Umbilical cord (tissue), 2 donors: ENCODE results near the gene AKAP12. TPM values are rescaled to one million over a fixed set of nuclear protein-coding genes. Genes with fewer than 3 reads are reported as not detected.

Experiments used
- DNase-seq: peaks from one replicate; pipeline ENCODE4 v3.0.0-alpha.2; 2015; ENCODE audit warnings: low spot score
- total RNA-seq: library from RNA; depleted of rRNA; stranded (reverse); fragments of >200 nt; gene quantifications from one replicate; pipeline ENCODE4 v1.2.3, GENCODE V29; 2014; ENCODE audit warnings: low replicate concordance; ENCODE audit not compliant: insufficient read depth

Gene AKAP12, protein sequence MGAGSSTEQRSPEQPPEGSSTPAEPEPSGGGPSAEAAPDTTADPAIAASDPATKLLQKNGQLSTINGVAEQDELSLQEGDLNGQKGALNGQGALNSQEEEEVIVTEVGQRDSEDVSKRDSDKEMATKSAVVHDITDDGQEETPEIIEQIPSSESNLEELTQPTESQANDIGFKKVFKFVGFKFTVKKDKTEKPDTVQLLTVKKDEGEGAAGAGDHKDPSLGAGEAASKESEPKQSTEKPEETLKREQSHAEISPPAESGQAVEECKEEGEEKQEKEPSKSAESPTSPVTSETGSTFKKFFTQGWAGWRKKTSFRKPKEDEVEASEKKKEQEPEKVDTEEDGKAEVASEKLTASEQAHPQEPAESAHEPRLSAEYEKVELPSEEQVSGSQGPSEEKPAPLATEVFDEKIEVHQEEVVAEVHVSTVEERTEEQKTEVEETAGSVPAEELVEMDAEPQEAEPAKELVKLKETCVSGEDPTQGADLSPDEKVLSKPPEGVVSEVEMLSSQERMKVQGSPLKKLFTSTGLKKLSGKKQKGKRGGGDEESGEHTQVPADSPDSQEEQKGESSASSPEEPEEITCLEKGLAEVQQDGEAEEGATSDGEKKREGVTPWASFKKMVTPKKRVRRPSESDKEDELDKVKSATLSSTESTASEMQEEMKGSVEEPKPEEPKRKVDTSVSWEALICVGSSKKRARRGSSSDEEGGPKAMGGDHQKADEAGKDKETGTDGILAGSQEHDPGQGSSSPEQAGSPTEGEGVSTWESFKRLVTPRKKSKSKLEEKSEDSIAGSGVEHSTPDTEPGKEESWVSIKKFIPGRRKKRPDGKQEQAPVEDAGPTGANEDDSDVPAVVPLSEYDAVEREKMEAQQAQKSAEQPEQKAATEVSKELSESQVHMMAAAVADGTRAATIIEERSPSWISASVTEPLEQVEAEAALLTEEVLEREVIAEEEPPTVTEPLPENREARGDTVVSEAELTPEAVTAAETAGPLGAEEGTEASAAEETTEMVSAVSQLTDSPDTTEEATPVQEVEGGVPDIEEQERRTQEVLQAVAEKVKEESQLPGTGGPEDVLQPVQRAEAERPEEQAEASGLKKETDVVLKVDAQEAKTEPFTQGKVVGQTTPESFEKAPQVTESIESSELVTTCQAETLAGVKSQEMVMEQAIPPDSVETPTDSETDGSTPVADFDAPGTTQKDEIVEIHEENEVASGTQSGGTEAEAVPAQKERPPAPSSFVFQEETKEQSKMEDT (N-terminal part only)
- total RNA-seq: 161 TPM

DNA sequence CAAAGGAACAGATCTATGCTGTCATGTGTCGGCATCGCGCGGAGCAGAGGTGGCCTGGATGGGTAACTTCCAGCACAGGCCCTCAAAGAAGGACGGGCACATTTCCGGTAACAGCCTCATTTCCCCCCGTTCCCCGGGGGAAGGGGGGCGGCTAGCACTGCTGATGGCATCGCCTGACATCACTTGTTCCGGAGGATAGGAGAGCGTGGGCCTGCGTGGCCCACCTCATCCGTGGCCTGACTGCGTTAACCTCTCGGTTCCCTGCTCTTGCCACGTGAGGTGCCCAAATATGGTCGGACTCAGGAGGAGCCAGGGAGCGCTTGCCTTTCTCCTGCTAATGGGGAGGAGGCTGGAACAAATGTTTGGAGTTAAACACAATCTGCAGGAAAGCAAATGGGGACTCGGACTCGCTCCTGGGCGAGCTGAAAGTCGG lies at the start of gene AKAP12:
TSS of gene AKAP12 (plus strand) at position 365 of the 433 bp plus-strand sequence. CDS start 596 bp downstream, outside the sequence.
- peak; percentile 62 for DNase-seq

DNA sequence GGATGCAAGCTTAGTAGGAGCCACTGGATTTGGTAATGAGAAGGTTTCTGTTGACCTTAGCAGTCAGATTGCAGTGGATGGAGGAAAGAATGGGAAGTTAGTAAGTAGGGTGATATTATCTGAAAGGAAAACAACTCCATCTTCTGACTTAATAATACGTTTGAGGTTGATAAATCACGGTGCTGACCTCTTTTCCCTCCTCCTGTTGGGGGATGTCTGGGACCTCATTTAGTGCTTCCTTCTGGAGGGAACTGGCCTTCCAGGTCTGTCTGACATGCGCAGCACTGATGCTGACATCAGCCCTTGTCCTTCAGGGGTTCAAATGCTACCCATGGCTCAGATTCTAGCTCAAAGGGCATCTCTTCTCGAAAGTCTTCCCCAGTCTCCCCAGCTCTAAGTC lies 48.2 kb upstream of the AKAP12 start:
- no peak for DNase-seq

DNA sequence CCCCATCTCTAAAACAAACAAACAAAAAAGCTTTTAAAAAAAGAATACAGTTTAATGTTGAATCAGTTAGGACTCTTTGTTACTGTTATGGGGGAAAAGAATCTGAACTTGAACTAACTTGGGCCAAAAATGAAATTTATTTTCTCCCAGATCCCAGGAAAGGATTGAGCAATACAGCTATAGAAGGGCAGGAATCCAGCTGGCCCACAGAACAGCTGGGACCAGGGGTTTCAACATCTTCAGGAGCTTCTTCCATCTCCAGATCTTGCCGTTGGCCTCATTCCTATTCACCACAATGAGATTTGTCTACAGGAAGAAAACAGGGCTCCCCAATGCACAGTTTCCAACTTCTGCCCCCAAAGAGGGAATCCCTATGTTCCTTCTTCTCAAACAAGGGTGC lies 43.2 kb upstream of the AKAP12 start:
- DNase-seq: peak; percentile 70

DNA sequence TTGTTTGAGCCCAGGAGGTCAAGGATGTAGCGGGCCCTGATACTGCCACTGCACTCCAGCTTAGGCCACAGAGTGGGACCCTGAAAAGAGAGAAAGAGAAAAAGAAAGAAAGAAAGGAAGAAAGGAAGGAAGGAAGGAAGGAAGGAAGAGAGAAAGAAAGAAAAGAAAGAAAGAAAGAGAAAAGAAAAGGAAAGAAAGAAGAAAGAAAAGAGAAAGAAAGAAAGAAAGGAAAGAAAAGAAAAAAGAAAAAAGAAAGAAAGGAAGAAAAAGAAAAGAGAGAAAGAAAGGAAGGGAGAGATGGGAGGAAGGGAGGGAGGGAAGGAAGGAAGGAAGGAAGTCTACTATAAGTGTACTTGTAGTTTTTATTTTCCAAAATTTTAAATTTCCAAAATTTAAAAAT lies 42.2 kb upstream of the AKAP12 start:
- no peak for DNase-seq

DNA sequence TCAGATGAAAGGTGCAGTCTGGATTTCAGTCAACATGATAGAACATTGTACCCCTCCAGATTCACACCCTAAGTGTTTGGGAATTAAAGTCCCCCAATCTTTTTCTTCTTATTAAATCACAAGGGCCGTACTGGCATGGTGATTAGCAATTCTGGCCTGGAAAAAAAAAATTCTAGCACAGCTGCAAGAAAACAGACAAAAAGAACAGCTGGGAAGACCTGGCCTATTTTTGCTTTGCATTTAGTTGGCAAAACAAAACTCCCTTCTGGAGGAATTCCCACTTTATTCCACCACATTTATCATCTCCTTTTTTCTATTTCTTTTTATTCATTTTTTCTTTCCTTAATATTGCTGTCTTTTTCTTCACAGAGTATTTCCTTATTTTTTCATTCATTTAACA lies 39.8 kb upstream of the AKAP12 start:
- no peak for DNase-seq

DNA sequence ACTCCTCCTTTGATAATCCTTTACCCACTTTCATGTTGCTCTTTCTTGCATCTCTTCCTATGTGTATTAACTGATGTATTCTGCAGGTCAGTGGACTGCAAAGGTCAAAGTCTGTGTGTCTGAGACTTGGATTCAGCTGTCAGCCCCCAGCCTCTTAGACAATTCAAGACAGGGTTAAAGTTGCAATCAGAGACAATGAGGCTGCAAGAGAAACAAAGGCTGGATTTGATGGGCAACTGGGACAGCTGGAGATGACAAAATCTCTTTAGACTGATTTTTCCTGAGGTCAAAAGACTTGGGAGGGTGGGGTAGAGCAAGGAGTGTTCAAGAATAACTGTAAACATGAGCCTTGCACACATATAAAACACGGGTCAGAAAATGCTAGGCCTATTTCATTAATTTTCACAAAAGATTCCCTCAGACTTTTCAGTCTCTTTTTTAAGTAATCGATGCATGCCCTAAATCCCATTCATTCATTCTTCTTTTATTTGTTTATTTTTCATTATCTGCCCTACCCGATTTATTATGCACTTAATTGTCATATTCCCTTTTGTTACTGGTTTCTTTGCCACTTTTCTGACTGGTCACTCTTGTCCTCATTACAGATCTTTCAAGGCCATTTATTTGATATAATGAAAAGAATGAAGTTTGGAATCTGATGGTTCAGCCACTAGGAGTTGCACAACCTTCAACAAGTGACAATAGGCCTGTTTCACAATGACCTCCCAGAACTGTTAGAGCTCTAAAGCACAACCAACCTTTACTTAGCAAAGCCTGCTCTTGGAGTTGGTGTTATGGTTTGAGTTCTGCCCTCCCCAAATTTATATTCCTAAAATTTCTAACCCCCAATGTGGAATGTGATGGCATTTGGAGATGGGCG lies 33.8 kb upstream of the AKAP12 start:
- no peak for DNase-seq

DNA sequence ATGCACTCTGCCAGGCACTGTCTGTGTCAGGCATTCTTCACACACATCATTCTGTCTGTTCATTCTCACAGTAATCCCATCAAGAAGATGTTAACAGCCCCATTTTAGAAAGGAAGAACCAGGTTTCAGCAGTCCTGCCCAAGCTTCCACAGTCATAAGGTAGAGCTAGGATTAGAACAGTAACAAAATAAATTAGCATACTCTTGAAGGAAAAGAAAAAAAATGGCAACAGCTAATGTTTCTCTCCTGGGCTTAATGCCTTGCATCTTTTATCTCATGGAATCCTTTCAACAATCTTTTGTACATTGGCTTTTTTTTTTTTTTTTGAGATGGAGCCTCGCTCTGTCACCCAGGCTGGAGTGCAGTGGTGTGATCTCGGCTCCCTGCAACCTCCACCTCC lies 32.1 kb upstream of the AKAP12 start:
- DNase-seq: no peak

DNA sequence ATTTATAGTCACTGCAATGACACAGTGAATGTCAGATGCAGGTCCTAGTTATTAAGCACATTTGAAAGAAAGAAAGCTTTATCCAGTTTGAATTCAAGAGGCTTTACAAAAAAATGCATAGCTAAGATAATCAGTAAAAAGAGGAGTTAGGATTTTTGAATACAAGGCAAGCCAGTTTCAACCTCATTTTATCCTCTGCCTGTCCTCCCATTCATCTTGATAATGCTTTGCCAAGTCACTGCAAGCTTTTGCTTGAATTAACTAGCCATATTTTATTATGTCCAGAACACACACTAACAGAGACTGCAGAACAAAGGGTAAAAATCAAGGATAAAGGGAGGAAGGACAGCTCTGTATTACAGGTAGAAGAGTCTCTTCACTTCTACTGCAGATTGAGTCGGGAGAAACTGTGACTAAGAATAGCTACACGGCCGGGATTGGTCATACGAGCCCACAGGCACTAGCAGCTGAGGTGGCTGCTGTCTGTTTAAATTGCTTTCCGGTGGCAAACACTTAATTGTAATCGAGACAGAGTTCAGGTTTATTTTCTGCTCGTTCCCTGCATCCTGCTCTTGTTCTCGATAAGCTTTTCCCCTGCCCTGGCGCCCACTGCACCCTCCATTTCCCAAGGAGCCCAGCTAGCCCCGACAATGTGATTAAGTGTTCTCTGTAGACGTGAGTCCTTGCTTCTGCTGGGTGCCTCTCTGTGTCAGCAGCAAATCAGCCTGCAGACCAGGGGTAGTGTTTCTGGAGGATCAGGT lies 30.5 kb upstream of the AKAP12 start:
- peak; percentile 73 for DNase-seq

DNA sequence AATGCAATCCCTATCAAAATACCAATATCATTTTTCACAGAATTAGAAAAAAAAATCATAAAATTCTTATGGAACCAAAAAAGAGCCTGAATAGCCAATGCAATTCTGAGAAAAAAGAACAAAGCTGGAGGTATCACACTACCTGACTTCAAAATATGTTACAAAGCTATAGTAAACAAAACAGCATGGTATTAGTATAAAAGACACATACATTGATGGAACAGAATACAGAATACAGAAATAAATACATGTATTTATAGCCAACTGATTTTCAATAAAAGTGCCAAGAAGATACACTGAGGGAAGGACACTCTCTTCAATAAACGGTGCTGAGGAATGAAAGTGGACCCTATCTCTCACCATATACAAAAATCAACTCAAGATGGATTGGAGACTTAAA lies 28.7 kb upstream of the AKAP12 start:
- DNase-seq: no peak

DNA sequence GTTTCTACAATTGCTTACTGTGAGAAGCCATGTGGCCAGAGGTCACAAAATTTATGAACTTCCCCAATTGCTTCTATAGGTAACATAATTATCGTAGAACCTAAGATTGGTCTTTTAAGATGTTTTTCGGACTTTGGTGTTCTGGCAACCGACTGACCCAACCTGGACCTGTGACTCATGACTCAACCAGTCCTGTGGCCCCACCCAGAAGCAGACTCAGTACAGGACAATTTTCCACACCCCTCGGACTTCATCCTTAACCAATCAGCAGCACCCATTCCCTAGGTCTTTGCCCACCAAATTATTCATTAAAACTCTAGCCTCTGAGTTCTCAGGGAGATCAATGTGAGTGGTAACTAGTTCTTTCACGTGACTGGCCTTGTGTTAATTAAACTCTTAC lies 26.4 kb upstream of the AKAP12 start:
- DNase-seq: no peak

DNA sequence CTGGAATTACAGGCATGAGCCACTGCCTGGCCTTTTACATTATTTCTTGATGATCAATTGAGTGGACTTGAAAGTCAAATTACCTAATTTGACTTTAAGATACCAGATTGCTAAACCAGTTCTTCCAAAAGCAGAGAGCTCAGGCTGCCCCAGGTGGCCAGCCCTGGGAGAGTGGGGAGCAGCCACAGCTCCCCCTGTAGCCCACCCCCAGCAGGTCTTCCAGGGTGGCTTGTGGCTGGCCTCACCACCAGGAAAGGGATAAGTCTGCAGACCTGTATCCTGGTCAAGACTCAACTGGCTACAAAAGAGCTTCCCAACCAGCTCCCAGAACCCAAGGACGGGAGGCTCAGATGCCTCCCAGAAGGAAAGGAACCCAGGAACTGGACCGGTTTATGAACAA lies 23.8 kb upstream of the AKAP12 start:
- no peak for DNase-seq

DNA sequence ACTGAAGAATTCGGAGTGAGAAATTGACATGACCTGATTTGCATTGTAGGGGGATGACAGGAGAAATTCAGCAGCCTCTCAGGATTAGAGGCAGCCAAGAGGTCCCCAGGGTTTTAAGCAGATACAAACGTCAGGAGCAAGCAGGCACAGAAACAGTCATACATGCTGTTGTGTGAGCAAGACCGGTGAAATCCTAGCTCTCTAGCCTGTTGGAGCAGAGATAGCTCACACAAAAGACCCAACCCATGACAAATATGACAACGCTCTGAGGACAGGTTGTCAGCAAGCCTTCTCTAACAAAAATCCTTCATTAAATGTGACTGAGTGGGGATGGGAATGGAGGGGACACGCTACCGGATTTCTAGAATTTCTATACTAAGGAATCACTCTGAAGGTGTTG lies 23.0 kb upstream of the AKAP12 start:
- DNase-seq: no peak

DNA sequence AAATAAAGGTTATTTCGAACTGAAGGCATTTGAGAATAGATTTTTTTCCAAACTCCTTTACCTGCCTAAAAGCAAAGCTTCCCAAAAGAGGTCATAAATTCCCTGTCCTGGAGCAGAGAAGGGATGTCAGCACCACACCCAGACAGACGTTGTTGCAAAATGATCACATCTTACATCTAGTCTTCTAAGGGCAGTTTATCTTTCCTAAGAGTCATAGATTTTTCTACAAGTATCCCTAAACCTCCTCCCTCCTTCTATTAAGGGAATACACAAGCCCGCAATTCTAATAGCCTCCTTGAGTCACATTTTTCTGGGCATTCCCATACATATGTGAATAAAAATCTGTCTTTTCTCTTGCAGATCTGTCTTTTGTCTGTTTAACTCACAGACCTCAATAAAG lies 20.6 kb upstream of the AKAP12 start:
- DNase-seq: no peak

DNA sequence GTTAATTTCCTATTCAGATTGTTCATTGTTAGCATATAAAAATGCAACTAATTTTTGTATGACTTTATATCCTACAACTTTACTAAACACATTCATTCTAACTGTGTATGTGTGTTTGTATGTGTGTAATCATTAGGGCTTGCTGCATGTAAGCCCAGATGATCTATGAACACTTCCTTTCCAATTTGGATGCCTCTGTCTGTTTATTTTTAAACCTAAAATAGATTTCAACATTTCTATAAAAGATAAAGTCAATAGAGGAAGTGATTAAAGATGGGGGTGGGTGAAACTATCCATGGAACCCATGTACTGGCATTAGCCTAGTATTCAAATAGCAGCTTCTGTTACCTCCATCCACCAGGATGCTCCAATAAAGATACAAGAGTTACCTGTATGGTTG lies 15.7 kb upstream of the AKAP12 start:
- DNase-seq: no peak

DNA sequence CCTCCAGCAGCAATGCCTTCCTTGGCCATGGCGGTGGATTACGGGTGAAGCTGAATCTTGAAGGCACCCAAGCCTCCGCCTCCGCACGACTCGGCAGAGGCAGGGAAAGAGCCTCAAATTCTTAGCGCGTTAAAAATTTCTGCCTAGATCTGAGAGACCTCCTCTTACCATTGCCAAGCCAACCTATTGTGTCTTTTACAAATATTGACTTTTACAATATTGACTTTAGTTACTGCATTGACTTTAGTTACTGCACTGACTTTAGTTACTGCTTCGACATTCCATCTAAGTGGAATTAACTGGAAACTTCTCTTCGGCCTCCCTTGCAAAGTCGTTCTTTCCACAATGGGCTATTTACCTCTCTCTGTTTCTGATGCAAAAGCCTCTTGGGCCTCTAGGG lies 13.8 kb upstream of the AKAP12 start:
- DNase-seq: no peak

DNA sequence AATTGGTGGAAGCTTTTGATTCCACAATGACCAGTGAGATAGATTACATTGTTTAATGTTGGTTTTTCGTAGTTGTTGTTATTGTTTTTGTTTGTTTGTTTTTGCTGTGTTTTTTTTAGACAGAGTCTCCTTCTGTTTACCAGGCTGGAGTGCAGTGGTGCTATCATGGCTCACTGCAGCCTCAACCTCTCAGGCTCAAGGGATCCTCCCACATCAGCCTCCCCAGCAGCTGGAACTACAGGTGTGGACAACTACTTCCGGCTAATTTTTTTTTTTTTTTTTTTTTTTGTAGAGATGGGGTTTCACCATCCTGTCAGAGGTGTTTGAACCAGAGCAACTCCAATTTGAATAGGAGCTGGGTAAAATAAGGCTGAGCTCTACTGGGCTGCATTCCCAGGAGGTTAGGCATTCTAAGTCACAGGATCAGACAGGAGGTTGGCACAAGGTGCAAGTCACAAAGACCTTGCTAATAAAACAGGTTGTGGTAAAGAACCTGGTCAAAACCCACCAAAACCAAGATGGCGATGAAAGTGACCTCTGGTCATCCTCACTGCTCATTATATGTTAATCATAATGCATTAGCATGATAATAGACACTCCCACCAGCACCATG lies 10.9 kb upstream of the AKAP12 start:
- no peak for DNase-seq

DNA sequence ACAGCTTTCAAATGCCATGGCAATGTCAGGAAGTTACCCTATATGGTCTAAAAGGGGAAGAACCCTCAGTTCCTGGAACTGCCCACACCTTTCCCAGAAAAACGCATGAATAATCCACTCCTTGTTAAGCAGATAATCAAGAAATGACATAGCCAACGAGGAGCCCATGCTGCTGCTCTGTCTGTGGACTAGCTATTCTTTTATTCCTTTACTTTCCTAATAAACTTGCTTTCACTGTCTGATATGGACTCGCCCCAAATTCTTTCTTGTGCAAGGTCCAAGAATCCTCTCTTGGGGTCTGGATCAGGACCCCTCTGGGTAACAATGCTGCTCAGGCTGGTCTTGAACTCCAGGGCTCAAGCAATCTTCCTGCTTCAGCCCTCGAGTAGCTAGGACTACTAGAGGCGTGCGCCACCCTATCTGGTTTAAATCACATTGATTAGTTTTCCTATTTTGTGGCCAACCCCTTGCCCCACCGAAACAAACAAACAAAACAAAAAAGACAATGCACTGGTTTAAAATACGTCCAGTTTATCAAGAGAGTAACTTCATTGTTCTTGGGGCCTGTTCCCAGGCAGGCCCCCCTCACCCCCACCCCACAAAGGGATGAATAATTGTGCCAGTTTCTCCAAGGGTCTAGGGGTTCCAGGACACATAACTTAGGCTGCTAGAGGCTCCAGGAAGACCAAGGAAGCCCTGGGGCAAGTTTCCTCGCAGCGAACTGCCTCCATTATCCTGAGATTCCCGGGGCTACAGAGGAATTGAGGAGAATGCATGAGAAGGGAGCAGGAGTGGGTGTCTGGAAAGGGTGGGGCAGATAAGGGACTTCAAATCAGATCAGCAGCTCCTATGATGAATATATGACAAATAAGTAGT lies 10.1 kb upstream of the AKAP12 start:
- DNase-seq: no peak

DNA sequence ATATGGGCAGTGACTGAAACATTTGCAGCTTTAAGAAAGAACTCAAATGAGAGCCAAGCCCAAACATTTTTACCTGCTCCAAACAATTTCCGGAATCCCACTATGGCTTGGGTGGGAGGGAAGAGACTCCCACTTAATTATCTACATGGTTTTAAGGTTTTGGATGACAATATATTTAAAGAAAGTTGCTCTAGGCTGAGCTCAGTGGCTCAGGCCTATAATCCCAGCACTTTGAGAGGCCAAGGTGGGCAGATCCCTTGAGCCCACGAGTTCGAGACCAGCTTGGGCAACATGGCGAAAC lies 9.5 kb upstream of the AKAP12 start:
- DNase-seq: no peak

DNA sequence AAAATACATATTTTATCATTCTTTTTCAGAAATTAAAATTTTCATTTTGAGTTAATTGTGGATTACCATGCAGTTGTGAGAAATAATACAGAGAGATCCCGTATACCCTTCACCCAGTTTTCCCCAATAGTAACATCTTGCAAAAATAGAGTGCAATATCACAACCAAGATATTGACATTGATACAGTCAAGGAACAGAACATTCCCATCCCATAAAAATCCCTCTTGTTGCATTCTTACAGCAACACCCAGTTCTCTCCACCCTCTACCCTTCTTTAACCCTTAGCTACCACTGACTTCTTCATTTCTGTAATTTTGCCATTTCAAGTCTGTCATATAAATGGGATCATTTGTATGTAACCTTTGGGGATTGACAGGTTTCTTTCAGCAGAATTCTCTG lies 6.9 kb upstream of the AKAP12 start:
- no peak for DNase-seq
